Measurements from ENCODE around the gene TMEM79.
A peak's percentile ranks its signal among the peaks of the same experiment; 100 is the strongest.

Gene TMEM79

GRCh38 chr1:156266051-156266450 is 18.1 kb upstream of the TMEM79 start:
- no peak for DNase-seq

DNA sequence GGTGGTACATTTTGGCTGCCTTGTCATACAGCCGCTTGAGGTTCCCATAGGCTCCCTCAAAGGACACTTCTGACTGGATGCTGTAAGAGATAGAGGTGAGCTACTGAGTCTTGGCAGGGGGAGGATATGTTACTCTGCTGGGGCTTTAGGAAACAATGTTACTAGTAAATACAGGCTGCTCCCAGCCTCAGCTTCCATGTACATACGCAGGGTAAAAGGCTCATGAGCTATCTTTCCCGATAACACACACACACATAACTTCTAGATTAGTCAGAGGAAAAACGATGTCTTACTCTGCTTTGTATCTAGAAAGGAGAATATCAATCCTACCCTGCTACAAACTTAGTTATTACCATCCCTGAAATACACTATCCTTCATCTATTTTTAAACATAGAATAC is 15.8 kb upstream of the TMEM79 start:
- DNase-seq: no peak

- DNase-seq: no peak
Measured at GRCh38 chr1:156270314-156270713, 13.8 kb upstream of the TMEM79 start.

DNA sequence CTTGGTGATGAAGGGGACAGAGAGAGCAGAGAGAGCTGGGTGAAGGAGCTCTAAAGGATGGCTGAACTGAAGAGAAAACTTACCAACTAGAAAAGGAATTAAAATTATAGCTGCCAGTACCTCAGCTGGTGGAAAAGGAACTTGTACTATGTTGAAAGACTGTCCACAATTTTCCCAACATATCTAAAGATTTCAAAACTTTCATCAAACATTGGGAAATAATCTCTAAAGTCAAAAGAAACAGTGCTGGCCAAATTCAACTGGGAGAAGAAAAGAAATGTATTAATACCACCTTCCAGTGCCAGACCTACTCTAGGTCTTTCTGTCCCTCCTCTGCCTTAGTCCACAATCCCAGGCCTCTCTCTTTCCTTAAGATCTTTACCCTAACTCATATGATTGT is 7.6 kb upstream of the TMEM79 start:
- no peak for DNase-seq

DNA sequence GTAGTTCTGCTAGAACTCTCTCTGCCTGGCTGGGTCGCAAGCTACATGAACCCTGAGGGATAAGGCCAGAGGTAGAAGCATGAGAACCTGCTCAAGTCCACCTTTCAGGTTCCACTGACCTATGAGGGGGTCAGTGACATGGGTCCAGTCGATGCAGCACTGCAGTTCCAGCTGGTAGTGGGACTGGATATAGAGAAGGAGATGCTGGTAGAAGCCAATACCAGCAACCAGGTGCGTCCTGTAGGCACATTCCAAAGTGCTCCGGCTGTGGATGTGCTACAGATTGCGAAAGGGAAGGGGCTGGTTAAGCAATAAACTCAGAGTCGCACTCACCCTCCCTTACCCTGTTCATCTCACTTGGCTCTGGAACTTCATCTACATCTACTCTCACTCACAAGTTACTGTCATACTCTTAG is 7.2 kb upstream of the TMEM79 start:
- no peak for DNase-seq

- no peak for DNase-seq
Measured at GRCh38 chr1:156279837-156280236, 4.3 kb upstream of the TMEM79 start.

DNA sequence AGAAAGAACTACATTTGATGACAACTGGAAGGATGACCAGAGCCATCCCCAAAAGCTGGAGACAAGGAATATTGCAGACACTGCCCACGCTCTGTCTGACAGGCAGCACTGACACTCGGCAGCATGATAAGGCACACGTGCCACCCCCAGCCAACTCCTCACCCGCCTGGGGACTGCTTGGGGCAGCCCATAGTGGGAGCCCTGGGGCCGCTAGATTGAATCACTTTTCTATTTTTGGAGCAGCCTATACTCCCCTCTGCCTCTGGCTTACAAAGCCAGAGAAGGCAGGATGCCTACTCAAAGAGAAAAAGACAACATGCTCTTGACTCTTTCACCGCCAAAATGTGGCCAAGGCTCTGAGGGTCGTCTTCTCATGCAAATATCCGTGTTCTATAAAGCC is 2.8 kb upstream of the TMEM79 start:
- DNase-seq: no peak

DNA sequence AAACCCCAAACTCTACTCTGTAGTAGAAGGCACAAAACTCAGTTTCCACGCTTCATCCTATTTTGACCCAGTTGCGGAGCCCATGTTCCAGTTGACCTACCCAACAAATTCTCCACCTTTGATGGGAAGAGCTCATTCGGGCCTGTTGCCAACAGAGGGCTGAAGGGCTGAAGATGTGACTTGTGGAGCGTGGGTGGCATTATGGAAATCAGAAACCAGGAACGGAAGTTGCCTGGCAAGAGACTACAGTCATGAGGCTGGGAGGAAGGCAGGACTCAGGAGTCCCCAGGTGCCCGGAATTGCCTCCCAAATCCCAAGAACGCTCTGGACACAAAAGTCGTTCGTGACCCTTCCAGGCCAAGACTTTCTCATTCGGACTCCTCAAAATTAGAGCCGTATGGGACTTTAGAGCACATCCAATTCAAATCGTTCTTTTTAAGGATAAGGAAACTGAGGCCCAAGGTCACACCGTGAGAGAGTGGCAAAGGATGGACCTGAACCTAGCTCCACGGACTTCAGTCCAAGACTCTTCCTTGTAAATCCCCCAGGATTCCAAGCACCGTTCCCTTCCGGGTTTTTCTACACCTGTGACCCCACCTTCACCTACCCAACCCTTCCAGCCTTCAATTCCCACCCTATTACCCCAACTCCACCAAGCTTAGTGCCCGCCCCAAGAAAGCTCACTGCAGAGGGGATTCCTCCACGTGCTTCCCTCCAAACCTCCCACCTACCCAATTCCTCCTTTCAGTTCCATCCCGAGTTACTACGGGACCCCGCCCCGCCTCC is 2.2 kb upstream of the TMEM79 start:
- DNase-seq: peak in 1 of 2 experiments; percentile 21

GRCh38 chr1:156282479-156283222 is 1.5 kb upstream of the TMEM79 start, which contains the start of gene SMG5:
Gene SMG5, minus strand, starts transcription at chr1:156282825. Its CDS starts 145 bp downstream, at chr1:156282680.
- peak; percentile 95 to 97 for DNase-seq

DNA sequence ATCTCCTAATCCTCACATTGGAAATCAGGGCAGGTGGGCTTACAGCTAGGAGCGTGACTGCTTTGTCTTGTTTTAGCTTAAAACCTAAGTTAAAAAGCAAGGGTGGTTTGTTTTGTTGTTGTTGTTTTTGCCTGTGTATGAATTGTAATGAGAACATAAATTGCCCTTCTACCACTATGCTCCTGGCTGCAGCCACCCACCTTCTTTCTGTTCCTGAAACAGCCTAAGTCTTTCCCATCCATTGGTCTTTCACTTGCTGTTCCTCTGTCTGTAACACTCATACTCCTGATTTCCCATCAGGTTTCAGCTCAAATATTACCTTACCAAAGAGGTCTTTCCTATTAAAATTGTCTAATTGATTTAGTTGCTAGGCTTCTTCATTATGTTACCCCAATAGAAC is 604 bp upstream of the TMEM79 start:
- DNase-seq: no peak

- DNase-seq: no peak
Measured at GRCh38 chr1:156284757-156285156, 632 bp downstream of the TMEM79 start.

GRCh38 chr1:156285437-156285836 is 1.3 kb downstream of the TMEM79 start:
- no peak for DNase-seq

DNA sequence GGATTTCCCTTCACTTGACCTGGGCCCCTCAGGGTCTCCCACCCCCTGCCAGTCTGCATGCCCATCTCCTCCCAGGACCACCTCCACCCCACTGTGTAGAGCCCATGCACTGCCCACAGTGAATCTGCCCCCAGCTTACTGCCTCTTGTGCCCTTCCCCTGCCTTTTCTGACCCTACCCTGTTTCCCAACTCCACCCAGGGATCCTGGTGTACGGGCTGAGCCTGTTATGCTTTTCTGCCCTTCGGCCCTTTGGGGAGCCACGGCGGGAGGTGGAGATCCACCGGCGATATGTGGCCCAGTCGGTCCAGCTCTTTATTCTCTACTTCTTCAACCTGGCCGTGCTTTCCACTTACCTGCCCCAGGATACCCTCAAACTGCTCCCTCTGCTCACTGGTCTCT is 1.9 kb downstream of the TMEM79 start:
- DNase-seq: no peak

- no peak for DNase-seq
Measured at GRCh38 chr1:156289857-156290256, 5.7 kb downstream of the TMEM79 start.

GRCh38 chr1:156291226-156292061 is 7.3 kb downstream of the TMEM79 start:
- DNase-seq: no peak

GRCh38 chr1:156293098-156293434 is 8.9 kb downstream of the TMEM79 start:
- no peak for DNase-seq

DNA sequence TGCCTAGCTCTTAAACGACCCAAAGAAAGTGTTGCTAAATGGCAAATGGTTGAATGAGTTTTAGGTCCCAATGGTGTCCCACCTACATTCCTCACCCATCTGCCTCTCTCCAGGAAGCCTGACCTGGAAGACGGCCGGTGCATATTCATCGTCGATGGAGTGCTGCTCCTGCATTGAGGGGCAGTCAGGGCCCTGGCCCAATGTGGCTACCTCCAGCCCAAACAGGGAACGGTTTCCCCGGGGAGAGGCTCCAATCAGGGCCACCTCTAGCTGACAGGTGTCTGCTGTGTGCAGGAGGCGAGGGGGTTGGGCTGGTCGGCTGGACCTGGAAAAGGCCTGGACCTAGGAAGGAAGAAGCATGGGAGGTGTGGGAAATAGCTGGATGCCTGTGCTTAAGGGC is 9.8 kb downstream of the TMEM79 start:
- no peak for DNase-seq

- peak in 1 of 2 experiments; percentile 9 for DNase-seq
Measured at GRCh38 chr1:156295391-156295947, 11.3 kb downstream of the TMEM79 start, which contains the start of gene GLMP. Gene GLMP, minus strand, starts transcription at chr1:156295679. Its CDS starts 34 bp downstream, at chr1:156295645.

- DNase-seq: no peak
Measured at GRCh38 chr1:156298852-156299357, 14.8 kb downstream of the TMEM79 start, which contains the start of gene VHLL. Gene VHLL, minus strand, starts transcription at chr1:156299307. Its CDS starts 118 bp downstream, at chr1:156299189.

DNA sequence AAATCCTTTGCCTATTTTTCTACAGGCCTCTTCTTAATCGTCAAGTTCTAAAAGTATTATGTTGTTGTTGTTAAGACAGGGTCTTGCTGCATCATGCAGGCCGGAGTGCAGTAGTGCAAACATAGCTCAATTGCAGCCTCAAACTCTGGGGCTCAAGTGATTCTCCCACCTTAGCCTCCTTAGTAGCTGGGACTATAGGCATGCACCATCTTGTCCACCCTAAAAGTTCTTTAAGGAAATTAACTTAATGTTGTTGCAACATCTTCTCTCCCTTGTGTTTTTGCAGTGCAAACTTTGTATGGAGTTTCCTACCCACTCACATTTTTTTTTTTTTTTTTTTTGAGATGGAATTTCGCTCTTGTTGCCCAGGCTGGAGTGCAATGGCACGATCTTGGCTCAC is 19.1 kb downstream of the TMEM79 start:
- DNase-seq: no peak

DNA sequence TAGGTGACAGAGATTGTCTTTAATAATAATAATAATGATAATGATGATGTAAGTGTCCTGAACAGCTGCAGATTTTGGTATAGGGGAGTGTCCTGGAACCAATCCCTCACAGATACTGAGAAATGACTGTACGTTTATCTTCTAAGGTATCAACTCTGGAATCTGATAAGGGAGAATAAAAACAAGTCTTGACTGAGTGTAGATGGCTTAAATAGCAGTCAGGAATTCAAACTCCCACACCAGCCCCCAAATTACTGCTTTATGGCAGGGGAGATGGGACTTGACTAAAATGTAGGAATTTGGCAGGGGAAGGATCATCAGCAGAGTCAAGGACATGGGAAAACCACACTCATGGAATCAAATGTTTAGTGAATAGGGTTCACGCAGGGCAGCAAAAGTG is 21.1 kb downstream of the TMEM79 start:
- DNase-seq: no peak

DNA sequence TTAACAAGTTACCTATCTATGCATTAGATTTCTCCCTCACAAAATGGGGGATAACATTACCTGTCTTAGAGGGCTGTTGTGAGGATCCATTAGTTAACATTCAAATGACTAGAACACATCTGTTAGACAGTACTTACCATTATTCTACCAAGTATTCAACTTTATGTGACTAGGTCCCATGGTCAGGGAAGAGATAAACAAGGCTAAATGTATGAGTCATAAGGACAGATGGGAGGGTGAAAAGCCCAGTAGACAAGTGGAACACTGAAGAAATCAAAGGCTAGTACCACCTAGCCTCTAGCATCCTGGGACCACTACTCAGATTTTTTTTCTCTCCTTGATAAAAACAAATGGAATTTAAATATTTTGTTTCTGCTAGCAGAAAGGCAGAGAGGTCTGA is 24.0 kb downstream of the TMEM79 start:
- DNase-seq: no peak

DNA sequence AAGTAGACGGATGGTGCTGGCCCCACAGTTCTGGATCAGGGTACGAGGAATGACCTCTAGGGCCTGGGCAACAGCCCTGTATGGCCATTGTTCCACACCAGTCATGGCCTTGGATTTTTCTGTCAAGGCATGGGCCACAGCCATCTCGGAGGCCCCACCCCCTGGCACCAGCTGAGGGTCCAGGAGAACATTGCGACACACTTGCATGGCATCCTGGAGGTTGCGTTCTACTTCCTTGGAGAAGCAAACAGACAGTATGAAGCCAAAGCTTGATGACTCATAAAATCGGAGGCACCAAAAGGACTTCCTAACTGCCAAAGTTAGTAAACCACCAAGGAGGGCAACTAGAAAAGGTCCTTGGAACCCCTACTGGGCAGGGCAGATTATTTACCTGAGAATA is 26.8 kb downstream of the TMEM79 start:
- DNase-seq: no peak
